ENCODE data around the gene MOV10L1. TPM values are rescaled to one million over a fixed set of nuclear protein-coding genes. Genes with fewer than 3 reads are reported as not detected.

Gene MOV10L1
- total RNA-seq, 1 donor from 2014 or later, result not detected

GRCh38 chr22:50178871-50179869 lies 89.4 kb downstream of the MOV10L1 start:
- H3K27me3 ChIP-seq, result no peaks in the 10 kb centered on the region
- H3K4me1 ChIP-seq, result peaks cover 0 to 3% of the 10 kb centered on the region in 2 donors
- H3K9me3 ChIP-seq, result no peaks in the 10 kb centered on the region
- H3K36me3 ChIP-seq, result no peaks in the 10 kb centered on the region
- H3K4me3 ChIP-seq, result no peak overlapping the region
- DNase-seq (ENCODE audit: low spot score in 2 of 2), result peak in 1 of 2 donors; percentile 57
- no peak overlapping the region for H3K27ac ChIP-seq
- intact Hi-C loops (cut with DNase I), result no loop called here
- TF ChIP-seq CTCF (IDR thresholded peaks at IDR 0.05), result no peak

- no peaks in the 10 kb centered on the region for H3K36me3 ChIP-seq
- TF ChIP-seq CTCF (IDR thresholded peaks at IDR 0.05), result no peak
- no peak overlapping the region for H3K4me3 ChIP-seq
- DNase-seq (ENCODE audit: low spot score in 2 of 2), result peak in 1 of 2 donors; percentile 60
- H3K27ac ChIP-seq, result no peak overlapping the region
- intact Hi-C loops (cut with DNase I), result no loop called here
- no peaks in the 10 kb centered on the region for H3K27me3 ChIP-seq
- H3K9me3 ChIP-seq, result no peaks in the 10 kb centered on the region
- H3K4me1 ChIP-seq, result peaks cover 0 to 6% of the 10 kb centered on the region in 2 donors
Measured at GRCh38 chr22:50179937-50180726, 90.3 kb downstream of the MOV10L1 start.

- Histone ChIP-seq H3K27me3 (no peaks in the 10 kb centered on the region), H3K4me1 (peaks cover 0 to 9% of the 10 kb centered on the region in 2 donors), H3K27ac (no peak overlapping the region), H3K9me3 (no peaks in the 10 kb centered on the region), H3K4me3 (no peak overlapping the region), H3K36me3 (no peaks in the 10 kb centered on the region)
- peak in 1 of 2 donors; percentile 64 for DNase-seq (ENCODE audit: low spot score in 2 of 2)
- TF ChIP-seq CTCF (IDR thresholded peaks at IDR 0.05), result no peak
- intact Hi-C loops (cut with DNase I), result no loop called here
Measured at GRCh38 chr22:50180727-50181521, 91.1 kb downstream of the MOV10L1 start.

- DNase-seq (ENCODE audit: low spot score in 2 of 2), result no peak
- TF ChIP-seq CTCF (IDR thresholded peaks at IDR 0.05), result no peak
- no peak overlapping the region for H3K4me3 ChIP-seq
- H3K27ac ChIP-seq, result no peak overlapping the region
- H3K36me3 ChIP-seq, result no peaks in the 10 kb centered on the region
- peaks cover 0 to 16% of the 10 kb centered on the region in 2 donors for H3K4me1 ChIP-seq
- H3K9me3 ChIP-seq, result no peaks in the 10 kb centered on the region
- intact Hi-C loops (cut with DNase I), result no loop called here
- no peaks in the 10 kb centered on the region for H3K27me3 ChIP-seq
Measured at GRCh38 chr22:50182176-50183081, 92.6 kb downstream of the MOV10L1 start.

Measured in ascending aorta (tissue), 2 donors.